PC-9 (cell line): ENCODE data around the gene ACACA. TPM values are rescaled to one million over a fixed set of nuclear protein-coding genes. Genes with fewer than 3 reads are reported as not detected.

ENCODE experiments used
- BruUV-seq: library from RNA; stranded (reverse); fragments of 400-500 nt; replicated peaks from 2 replicates; lab custom pipeline; 2021; lab: Mats Ljungman, UMichigan
- CTCF ChIA-PET: fragments of 300-600 bp; sonication (Branson Sonifier 250); formaldehyde crosslinking; loops from one replicate; lab custom pipeline; 2022; ENCODE audit warnings: antibody characterized with exemption; lab: Charles Lee
- POLR2A ChIA-PET: fragments of 300-600 bp; sonication (Branson Sonifier 250); formaldehyde crosslinking; loops from one replicate; lab custom pipeline; 2022; ENCODE audit warnings: antibody characterized with exemption; ENCODE audit not compliant: unreplicated experiment; lab: Charles Lee
- DNase-seq, 2 experiments: peaks; one replicate each; pipeline versions ENCODE4 v3.0.0 to v3.0.0-alpha.2; 2015 to 2022; ENCODE audit warnings: mixed read lengths in 1 of 2
- H2AFZ ChIP-seq: fragments of 200-600 bp; sonication (generic); 2 replicates; pipeline ENCODE4 v1.8.1; 2017; ENCODE audit warnings: antibody characterized with exemption
- H3F3A ChIP-seq: fragments of 200-600 bp; sonication (generic); 2 replicates; pipeline ENCODE4 v1.8.1; 2017; ENCODE audit warnings: antibody characterized with exemption, mild to moderate bottlenecking, low read depth; ENCODE audit not compliant: insufficient read depth
- H3K27ac ChIP-seq: fragments of 200-600 bp; sonication (generic); 2 replicates; pipeline ENCODE4 v1.6.1; 2016; ENCODE audit warnings: mixed run types
- H3K27me3 ChIP-seq: fragments of 200-600 bp; sonication (generic); 2 replicates; pipeline ENCODE4 v1.6.1; 2016; ENCODE audit warnings: low read depth, mixed run types; ENCODE audit not compliant: insufficient read depth
- H3K36me3 ChIP-seq: fragments of 200-600 bp; sonication (generic); 2 replicates; pipeline ENCODE4 v1.6.1; 2016; ENCODE audit warnings: low read depth, mixed run types
- H3K4me1 ChIP-seq: fragments of 200-600 bp; sonication (generic); replicated peaks from 2 replicates; pipeline ENCODE4 v1.6.1; 2016; ENCODE audit warnings: mixed run types; ENCODE audit not compliant: insufficient read depth
- H3K4me2 ChIP-seq: fragments of 200-600 bp; sonication (generic); 2 replicates; pipeline ENCODE4 v1.6.1; 2017; ENCODE audit warnings: mixed run types
- H3K4me3 ChIP-seq: fragments of 200-600 bp; sonication (generic); 2 replicates; pipeline ENCODE4 v1.6.1; 2016; ENCODE audit warnings: mixed run types
- H3K79me2 ChIP-seq: fragments of 200-600 bp; sonication (generic); 2 replicates; pipeline ENCODE4 v1.6.1; 2017; ENCODE audit warnings: low read depth, mixed run types
- H3K9me2 ChIP-seq: fragments of 200-600 bp; sonication (generic); 2 replicates; pipeline ENCODE4 v1.8.1; 2017; ENCODE audit warnings: mild to moderate bottlenecking; ENCODE audit not compliant: insufficient read depth
- H3K9me3 ChIP-seq: fragments of 200-600 bp; sonication (generic); 2 replicates; pipeline ENCODE4 v1.8.1; 2016; ENCODE audit warnings: low read depth; ENCODE audit not compliant: insufficient read depth
- H4K20me1 ChIP-seq: fragments of 200-600 bp; sonication (generic); 2 replicates; pipeline ENCODE4 v1.8.1; 2017; ENCODE audit not compliant: insufficient read depth
- EZH2 ChIP-seq: fragments of 200-600 bp; sonication (generic); IDR thresholded peaks from 2 replicates; pipeline ENCODE4 v1.8.0; 2017; ENCODE audit warnings: antibody characterized with exemption, low read depth
- intact Hi-C: fragments of 100-400 bp; cut with micrococcal nuclease; formaldehyde crosslinking; loops from one replicate; pipeline ENCODE4 v1.10.0; 2022; ENCODE audit not compliant: unreplicated experiment
- total RNA-seq: library from RNA; stranded (reverse); gene quantifications from 2 replicates; pipeline ENCODE4 v1.2.3, GENCODE V29; 2021
- TF ChIP-seq, protein P1 (sequence below): fragments of 200-600 bp; sonication (generic); conservative IDR thresholded peaks from 2 replicates; pipeline ENCODE4 v1.6.1; 2017; ENCODE audit warnings: mixed run types, antibody characterized with exemption, mild to moderate bottlenecking, moderate library complexity

Gene ACACA
- total RNA-seq, 1 experiment from 2014 or later: 185 TPM

DNA sequence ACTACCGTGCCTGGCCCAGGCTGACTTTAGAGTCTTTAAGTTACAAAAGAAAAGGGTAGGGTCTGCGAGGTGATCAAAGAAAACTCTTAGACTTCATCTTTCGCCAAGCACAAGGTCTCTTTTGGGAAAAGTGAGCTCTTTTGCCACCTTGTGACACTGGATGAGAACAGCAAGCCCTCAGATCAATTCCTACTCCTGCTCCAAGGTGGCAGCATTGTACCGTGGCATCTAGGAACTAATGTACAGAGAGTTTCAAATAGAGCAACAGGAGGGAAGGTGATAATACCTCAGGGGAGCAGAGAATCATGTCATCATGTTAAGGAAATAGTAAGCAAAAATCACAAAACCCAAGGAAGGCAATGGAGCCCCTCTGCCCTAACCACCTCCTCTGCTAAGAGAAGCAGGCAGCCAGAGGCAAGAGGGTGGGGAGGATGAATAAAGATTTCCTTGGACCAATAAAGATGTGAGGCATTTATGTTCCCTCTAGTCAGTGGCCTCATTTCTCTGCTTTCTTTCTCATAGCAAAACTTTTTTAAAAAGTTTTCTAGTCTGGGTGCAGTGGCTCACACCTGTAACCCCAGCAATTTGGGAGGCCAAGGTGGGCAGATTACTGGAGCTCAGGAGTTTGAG is 33.0 kb downstream of the ACACA start:
- no peak overlapping the region for H3K27ac ChIP-seq
- POLR2A ChIA-PET: interaction anchor here (0.6 to 0.8 kb wide), 4 partner anchors 14 to 1192 kb away, joined by 3 to 6 read pairs (median 4); no protein-coding TSS in a partner anchor
- DNase-seq: peak; percentile 73
- TF ChIP-seq EZH2: no peak
- TF ChIP-seq, protein P1, sequence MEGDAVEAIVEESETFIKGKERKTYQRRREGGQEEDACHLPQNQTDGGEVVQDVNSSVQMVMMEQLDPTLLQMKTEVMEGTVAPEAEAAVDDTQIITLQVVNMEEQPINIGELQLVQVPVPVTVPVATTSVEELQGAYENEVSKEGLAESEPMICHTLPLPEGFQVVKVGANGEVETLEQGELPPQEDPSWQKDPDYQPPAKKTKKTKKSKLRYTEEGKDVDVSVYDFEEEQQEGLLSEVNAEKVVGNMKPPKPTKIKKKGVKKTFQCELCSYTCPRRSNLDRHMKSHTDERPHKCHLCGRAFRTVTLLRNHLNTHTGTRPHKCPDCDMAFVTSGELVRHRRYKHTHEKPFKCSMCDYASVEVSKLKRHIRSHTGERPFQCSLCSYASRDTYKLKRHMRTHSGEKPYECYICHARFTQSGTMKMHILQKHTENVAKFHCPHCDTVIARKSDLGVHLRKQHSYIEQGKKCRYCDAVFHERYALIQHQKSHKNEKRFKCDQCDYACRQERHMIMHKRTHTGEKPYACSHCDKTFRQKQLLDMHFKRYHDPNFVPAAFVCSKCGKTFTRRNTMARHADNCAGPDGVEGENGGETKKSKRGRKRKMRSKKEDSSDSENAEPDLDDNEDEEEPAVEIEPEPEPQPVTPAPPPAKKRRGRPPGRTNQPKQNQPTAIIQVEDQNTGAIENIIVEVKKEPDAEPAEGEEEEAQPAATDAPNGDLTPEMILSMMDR: peak; percentile 96
- H3K9me3 ChIP-seq: no peaks in the 10 kb centered on the region
- no peaks in the 10 kb centered on the region for H3K36me3 ChIP-seq
- H3K4me3 ChIP-seq: no peak overlapping the region
- CTCF ChIA-PET: interaction anchor here (0.5 to 1.6 kb wide), 17 partner anchors 15 to 1039 kb away, joined by 3 to 7 read pairs (median 4); partner anchors contain the start of genes ACACA and TADA2A
- intact Hi-C loops: loop anchor here (2.0 to 5.0 kb wide), 3 partner anchors 23 to 746 kb away; no protein-coding TSS in a partner anchor
- no peak overlapping the region for H3K4me2 ChIP-seq
- no peaks in the 10 kb centered on the region for H3K9me2 ChIP-seq
- no peaks in the 10 kb centered on the region for H3K79me2 ChIP-seq
- no TSS peak for BruUV-seq
- H4K20me1 ChIP-seq: no peaks in the 10 kb centered on the region
- no peaks in the 10 kb centered on the region for H3K4me1 ChIP-seq
- no peaks in the 10 kb centered on the region for H3F3A ChIP-seq
- H2AFZ ChIP-seq: no peak overlapping the region
- no peaks in the 10 kb centered on the region for H3K27me3 ChIP-seq

DNA sequence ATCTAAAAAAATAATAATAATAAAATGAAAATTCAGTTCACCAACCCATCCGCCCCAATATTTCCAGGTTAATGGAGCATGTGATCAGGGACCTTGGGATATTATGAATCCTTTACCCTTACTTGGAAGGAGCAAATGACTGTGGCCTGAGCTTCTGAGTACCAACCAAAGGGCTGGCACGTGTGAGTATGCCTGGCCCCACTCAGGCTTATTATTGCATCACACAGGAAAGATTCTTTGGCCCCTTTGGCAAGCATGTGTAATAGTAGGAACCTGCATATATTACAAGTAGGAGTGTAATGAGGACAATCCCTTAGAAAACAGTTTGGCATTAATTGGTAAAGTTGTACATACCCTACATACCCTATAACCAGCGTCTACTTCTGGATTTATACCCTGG is 38.1 kb downstream of the ACACA start:
- intact Hi-C loops: no loop called here
- no peak overlapping the region for H3K27ac ChIP-seq
- BruUV-seq: no TSS peak

DNA sequence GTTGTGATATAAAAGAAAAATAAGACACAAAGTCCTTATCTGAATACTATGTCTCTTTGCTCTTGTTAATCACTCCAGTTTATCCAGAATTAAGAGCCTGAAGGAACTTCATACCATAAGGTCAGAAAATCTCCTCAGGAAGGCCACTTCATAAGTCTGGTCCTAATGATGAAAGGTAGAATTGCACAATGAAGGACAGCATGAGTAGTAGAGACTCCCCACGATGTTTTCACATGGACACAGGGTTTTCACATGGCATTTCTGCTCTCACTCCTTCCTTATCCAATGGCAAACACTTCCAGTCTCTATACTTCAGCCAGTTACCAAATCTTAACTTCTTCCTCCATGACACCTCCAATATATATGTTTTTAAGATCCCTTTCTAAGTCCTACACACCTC is 41.0 kb downstream of the ACACA start:
- peaks cover 10% of the 10 kb centered on the region; the same call in 1 of the 2 replicates for H3F3A ChIP-seq
- no peaks in the 10 kb centered on the region for H3K79me2 ChIP-seq
- TF ChIP-seq, protein P1: no peak
- TF ChIP-seq EZH2: no peak
- peaks cover 15% of the 10 kb centered on the region for H3K4me1 ChIP-seq
- CTCF ChIA-PET: no interaction called here
- no peaks in the 10 kb centered on the region for H3K9me2 ChIP-seq
- no peak overlapping the region for H3K4me3 ChIP-seq
- H3K27me3 ChIP-seq: no peaks in the 10 kb centered on the region
- POLR2A ChIA-PET: no interaction called here
- H3K27ac ChIP-seq: no peak overlapping the region
- no peak for DNase-seq
- H2AFZ ChIP-seq: no peak overlapping the region
- no peaks in the 10 kb centered on the region for H3K36me3 ChIP-seq
- intact Hi-C loops: no loop called here
- no peaks in the 10 kb centered on the region for H4K20me1 ChIP-seq
- BruUV-seq: no TSS peak
- H3K4me2 ChIP-seq: no peak overlapping the region
- H3K9me3 ChIP-seq: no peaks in the 10 kb centered on the region

More for the DNA sequence above, 38.1 kb downstream of the ACACA start:
- POLR2A ChIA-PET: no interaction called here
- Histone ChIP-seq H3F3A (peaks cover 10% of the 10 kb centered on the region; the same call in 1 of the 2 replicates), H3K9me3 (no peaks in the 10 kb centered on the region), H3K4me1 (0 out of 2 replicates have a peak, but pooled peaks cover 2% of the 10 kb centered on the region), H3K79me2 (no peaks in the 10 kb centered on the region), H3K9me2 (no peaks in the 10 kb centered on the region), H4K20me1 (no peaks in the 10 kb centered on the region), H3K36me3 (no peaks in the 10 kb centered on the region), H3K27me3 (no peaks in the 10 kb centered on the region), H3K4me2 (no peak overlapping the region), H2AFZ (no peak overlapping the region), H3K4me3 (no peak overlapping the region)
- DNase-seq: no peak
- CTCF ChIA-PET: no interaction called here
- TF ChIP-seq, protein P1: no peak
- no peak for TF ChIP-seq EZH2
